DOHH2 (cell line): ENCODE data around the gene KRTAP5-11.
"Not testable (repeated sequence)": the region's sequence is repeated elsewhere in the genome, so short reads cannot be mapped to it uniquely, and the experiment has no call there.

Source experiments
- H3F3A ChIP-seq: fragments of 200-600 bp; sonication (generic), shearing (Covaris generic); 2 replicates; pipeline ENCODE4 v1.6.0; 2016; ENCODE audit warnings: antibody characterized with exemption, mild to moderate bottlenecking; ENCODE audit not compliant: control insufficient read depth, insufficient read depth
- H3K27ac ChIP-seq: fragments of 200-600 bp; sonication (generic); 2 replicates; pipeline ENCODE4 v1.5.1; 2014; ENCODE audit warnings: low read depth, mild to moderate bottlenecking, low read length, moderate library complexity
- H3K27me3 ChIP-seq: fragments of 200-600 bp; sonication (generic); 2 replicates; pipeline ENCODE4 v1.6.1; 2014; ENCODE audit warnings: mild to moderate bottlenecking, low read length, mixed read lengths; ENCODE audit not compliant: control insufficient read depth
- H3K36me3 ChIP-seq: fragments of 200-600 bp; sonication (generic); 2 replicates; pipeline ENCODE4 v1.6.1; 2014; ENCODE audit warnings: mild to moderate bottlenecking, low read length, moderate library complexity, mixed read lengths; ENCODE audit not compliant: control insufficient read depth
- H3K4me1 ChIP-seq: fragments of 200-600 bp; sonication (generic); 2 replicates; pipeline ENCODE4 v1.6.1; 2014; ENCODE audit warnings: mild to moderate bottlenecking, low read length, mixed read lengths; ENCODE audit not compliant: control insufficient read depth
- H3K4me2 ChIP-seq: fragments of 200-600 bp; sonication (generic); 2 replicates; pipeline ENCODE4 v1.6.0; 2014; ENCODE audit warnings: mild to moderate bottlenecking, low read length, moderate library complexity
- H3K4me3 ChIP-seq: fragments of 200-600 bp; sonication (generic); 2 replicates; pipeline ENCODE4 v1.5.1; 2014; ENCODE audit warnings: mild to moderate bottlenecking, low read length, mixed read lengths
- H3K79me2 ChIP-seq: fragments of 200-600 bp; sonication (generic); 2 replicates; pipeline ENCODE4 v1.6.1; 2014; ENCODE audit warnings: mild to moderate bottlenecking, low read length, mixed read lengths; ENCODE audit not compliant: control insufficient read depth
- H3K9me2 ChIP-seq: fragments of 200-600 bp; sonication (generic); replicated peaks from 2 replicates; pipeline ENCODE4 v1.6.1; 2014; ENCODE audit warnings: mild to moderate bottlenecking, low read length, mixed read lengths; ENCODE audit not compliant: control insufficient read depth
- H3K9me3 ChIP-seq: fragments of 200-600 bp; sonication (generic); 2 replicates; pipeline ENCODE4 v1.6.1; 2014; ENCODE audit warnings: antibody characterized with exemption, low read length, mixed read lengths; ENCODE audit not compliant: control insufficient read depth, insufficient read depth
- H4K20me1 ChIP-seq: fragments of 200-600 bp; sonication (generic); 2 replicates; pipeline ENCODE4 v1.6.0; 2014; ENCODE audit warnings: low read depth, mild to moderate bottlenecking, antibody characterized with exemption, low read length, moderate library complexity; ENCODE audit not compliant: control insufficient read depth, insufficient read depth

Gene KRTAP5-11

DNA sequence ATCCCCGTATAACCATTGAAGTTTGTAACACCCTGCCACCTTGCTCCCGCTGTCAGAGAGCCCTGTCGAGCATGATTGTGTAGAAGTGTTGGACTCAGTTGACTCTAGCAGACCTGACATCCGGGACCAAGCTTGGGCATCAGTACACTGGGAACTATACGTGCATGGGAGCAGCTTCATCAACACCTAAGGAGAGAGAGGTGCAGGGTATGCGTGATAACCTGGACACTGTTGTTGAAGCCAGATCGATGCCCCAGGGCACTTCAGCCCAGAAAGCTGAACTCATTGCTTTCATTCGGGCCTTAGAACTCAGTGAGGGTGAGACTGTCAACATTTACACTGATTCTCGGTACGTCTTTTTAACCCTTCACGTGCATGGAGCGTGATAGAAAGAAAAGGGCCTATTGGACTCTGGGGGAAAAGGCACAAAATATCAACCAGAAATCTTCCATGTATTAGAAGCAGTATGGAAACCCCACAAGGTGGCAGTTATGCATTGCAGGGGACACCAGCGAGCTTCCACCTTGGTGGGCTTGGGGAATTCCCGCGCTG, 31.8 kb upstream of the KRTAP5-11 start:
- not testable (repeated sequence) for H3K9me3 ChIP-seq, H3F3A ChIP-seq, H4K20me1 ChIP-seq, H3K4me2 ChIP-seq, H3K9me2 ChIP-seq, H3K27me3 ChIP-seq, H3K4me3 ChIP-seq, H3K27ac ChIP-seq, H3K36me3 ChIP-seq, H3K4me1 ChIP-seq, H3K79me2 ChIP-seq

- H3K27ac ChIP-seq, H4K20me1 ChIP-seq, H3K9me3 ChIP-seq, H3F3A ChIP-seq, H3K9me2 ChIP-seq, H3K4me2 ChIP-seq, H3K4me1 ChIP-seq, H3K27me3 ChIP-seq, H3K4me3 ChIP-seq, H3K36me3 ChIP-seq, H3K79me2 ChIP-seq: not testable (repeated sequence)
These were observed 31.3 kb upstream of the KRTAP5-11 start for GRCh38 chr11:71613931-71614330.

- H4K20me1 ChIP-seq, H3K9me3 ChIP-seq, H3K36me3 ChIP-seq, H3F3A ChIP-seq, H3K9me2 ChIP-seq, H3K4me1 ChIP-seq, H3K79me2 ChIP-seq, H3K4me2 ChIP-seq, H3K27me3 ChIP-seq, H3K27ac ChIP-seq, H3K4me3 ChIP-seq: not testable (repeated sequence)
These were observed 28.7 kb upstream of the KRTAP5-11 start for GRCh38 chr11:71611218-71611910.

GRCh38 chr11:71608272-71608671, 25.6 kb upstream of the KRTAP5-11 start:
- H3K36me3 ChIP-seq, result not testable (repeated sequence)

DNA sequence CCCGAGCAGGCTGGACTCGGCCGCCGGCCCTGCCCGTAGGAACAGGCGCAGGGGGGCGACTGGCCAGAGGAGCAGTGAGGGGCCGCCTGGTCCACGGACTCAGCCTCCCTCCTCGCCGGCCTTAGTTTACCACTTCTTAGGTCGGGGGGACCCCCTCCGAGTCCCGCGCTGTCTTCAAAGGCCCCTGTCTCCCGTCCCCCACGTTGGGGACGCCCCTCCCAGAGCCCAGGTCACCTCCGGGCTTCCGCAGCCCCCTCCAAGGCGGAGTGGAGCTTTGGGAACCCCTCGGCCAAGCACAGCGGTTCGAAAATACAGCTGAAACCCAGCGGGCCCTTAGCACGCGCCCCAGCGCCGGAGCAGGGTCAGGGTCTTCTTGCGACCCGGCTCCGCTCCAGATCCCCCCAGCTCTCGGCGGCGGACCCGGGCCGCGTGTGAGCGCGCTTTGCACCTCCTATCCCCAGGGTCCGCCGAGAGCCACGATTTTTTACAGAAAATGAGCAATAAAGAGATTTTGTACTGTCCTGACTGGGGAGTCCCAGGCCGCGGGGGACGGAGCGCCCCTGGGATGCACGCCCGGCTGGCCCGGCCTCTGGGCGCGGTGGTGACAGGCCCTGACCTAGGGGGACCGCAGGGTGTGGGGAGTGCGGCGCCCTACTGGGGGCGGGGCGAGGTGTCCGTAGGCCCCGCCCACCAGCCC, 25.0 kb upstream of the KRTAP5-11 start:
- not testable (repeated sequence) for H3K4me3 ChIP-seq, H3K9me2 ChIP-seq

More at GRCh38 chr11:71608272-71608671, 25.6 kb upstream of the KRTAP5-11 start:
- H3K27me3 ChIP-seq, H3K9me2 ChIP-seq, H3K4me1 ChIP-seq, H3F3A ChIP-seq, H3K9me3 ChIP-seq, H4K20me1 ChIP-seq, H3K4me2 ChIP-seq, H3K79me2 ChIP-seq, H3K27ac ChIP-seq, H3K4me3 ChIP-seq: not testable (repeated sequence)

DNA sequence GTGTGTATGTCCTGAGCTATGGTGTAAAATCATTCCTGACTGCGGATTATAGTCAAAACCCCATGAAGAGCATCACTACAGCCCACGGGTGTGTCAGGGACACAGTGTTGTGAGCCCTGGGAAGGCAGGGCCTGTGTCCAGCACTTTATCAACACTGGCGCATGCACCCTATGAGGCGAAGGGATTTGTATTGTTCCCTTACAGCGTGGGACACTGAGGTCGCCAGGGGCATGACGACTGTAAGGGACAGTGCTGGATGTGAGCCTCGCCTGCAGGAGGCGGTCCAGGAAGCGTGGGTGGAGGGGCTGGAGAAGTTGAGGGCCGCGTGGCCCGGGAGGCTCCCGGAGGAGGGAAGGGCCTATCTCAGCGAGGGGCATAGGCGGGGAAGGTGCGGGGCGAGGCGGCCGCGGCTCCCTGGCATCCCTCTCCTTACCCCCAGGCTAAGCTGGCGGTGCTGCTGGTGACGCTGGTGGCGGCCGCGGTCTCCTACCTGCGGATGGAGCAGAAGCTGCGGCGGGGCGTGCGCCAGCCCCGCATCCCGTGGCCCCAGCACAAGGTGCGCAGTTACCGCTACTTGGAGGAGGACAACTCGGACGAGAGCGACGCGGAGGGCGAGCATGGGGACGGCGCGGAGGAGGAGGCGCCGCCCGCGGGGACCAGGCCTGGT, 24.3 kb upstream of the KRTAP5-11 start:
- H3F3A ChIP-seq, H3K27ac ChIP-seq, H3K4me2 ChIP-seq, H3K4me1 ChIP-seq, H4K20me1 ChIP-seq, H3K4me3 ChIP-seq, H3K79me2 ChIP-seq, H3K27me3 ChIP-seq, H3K36me3 ChIP-seq, H3K9me2 ChIP-seq, H3K9me3 ChIP-seq: not testable (repeated sequence)

More for the DNA sequence above, 25.0 kb upstream of the KRTAP5-11 start:
- not testable (repeated sequence) for H3K9me3 ChIP-seq, H4K20me1 ChIP-seq, H3K4me2 ChIP-seq, H3K79me2 ChIP-seq, H3K4me1 ChIP-seq, H3F3A ChIP-seq, H3K27ac ChIP-seq, H3K27me3 ChIP-seq, H3K36me3 ChIP-seq
